Suprapubic skin (tissue), 4 donors: Measurements from ENCODE around the gene IQCB1. TPM values are rescaled to one million over a fixed set of nuclear protein-coding genes. Genes with fewer than 3 reads are reported as not detected.

Experiments used
- DNase-seq, 2 donors: peaks; one replicate each; pipeline ENCODE4 v3.0.0-alpha.2; 2019; ENCODE audit warnings: low spot score in 2 of 2
- H3K27ac ChIP-seq: fragments of 200-600 bp; sonication (generic); one replicate; pipeline ENCODE4 v1.5.1; 2019
- H3K27me3 ChIP-seq: fragments of 200-600 bp; sonication (generic); one replicate; pipeline ENCODE4 v1.5.1; 2019
- H3K36me3 ChIP-seq: fragments of 200-600 bp; sonication (generic); one replicate; pipeline ENCODE4 v1.5.1; 2019
- H3K4me1 ChIP-seq: fragments of 200-600 bp; sonication (generic); one replicate; pipeline ENCODE4 v1.5.1; 2019
- H3K4me3 ChIP-seq: fragments of 200-600 bp; sonication (generic); one replicate; pipeline ENCODE4 v1.5.1; 2019; ENCODE audit warnings: mild to moderate bottlenecking
- H3K9me3 ChIP-seq: fragments of 200-600 bp; sonication (generic); one replicate; pipeline ENCODE4 v1.5.1; 2019
- EP300 ChIP-seq: sonication (generic); formaldehyde crosslinking; IDR thresholded peaks from one replicate; pipeline ENCODE4 v1.6.1; 2017; ENCODE audit warnings: antibody characterized with exemption
- POLR2A ChIP-seq, 2 donors: fragments of 450-650 bp; IDR thresholded peaks; one replicate each; pipeline ENCODE4 v1.6.1; 2017; ENCODE audit warnings: antibody characterized with exemption in 2 of 2, mild to moderate bottlenecking in 2 of 2, moderate library complexity in 2 of 2
- POLR2AphosphoS5 ChIP-seq, 3 donors: sonication (generic); formaldehyde crosslinking; IDR thresholded peaks; one replicate each; pipeline ENCODE4 v1.6.1; 2017; ENCODE audit warnings: antibody characterized with exemption in 3 of 3
- WGBS: methylation state at CpG from one replicate; pipeline ENCODE4 v1.1.5; 2018; 5-methylcytosine and 5-hydroxymethylcytosine counted together
- total RNA-seq, 4 donors: library from RNA; depleted of rRNA; stranded (reverse); fragments of >200 nt; gene quantifications; one replicate each; pipeline ENCODE4 v1.1.0, GENCODE V29; 2016
- TF ChIP-seq, protein P1 (sequence below), 2 donors: fragments of 200-600 bp in 1 of 2; fragments of 450-650 bp in 1 of 2; sonication (generic) in 1 of 2; IDR thresholded peaks; one replicate each; pipeline ENCODE4 v1.5.1; 2016 to 2019; ENCODE audit warnings: antibody characterized with exemption in 2 of 2, mild to moderate bottlenecking in 1 of 2, moderate library complexity in 1 of 2

Gene IQCB1
- total RNA-seq, 4 donors from 2014 or later, result 8.1 to 35.8 (median 15.0) TPM

GRCh38 chr3:121803771-121804320 is 31.0 kb downstream of the IQCB1 start:
- DNase-seq, result no peak
- no peak overlapping the region for H3K4me3 ChIP-seq
- H3K4me1 ChIP-seq, result no peaks in the 10 kb centered on the region
- H3K27ac ChIP-seq, result no peak overlapping the region
- TF ChIP-seq, protein P1, sequence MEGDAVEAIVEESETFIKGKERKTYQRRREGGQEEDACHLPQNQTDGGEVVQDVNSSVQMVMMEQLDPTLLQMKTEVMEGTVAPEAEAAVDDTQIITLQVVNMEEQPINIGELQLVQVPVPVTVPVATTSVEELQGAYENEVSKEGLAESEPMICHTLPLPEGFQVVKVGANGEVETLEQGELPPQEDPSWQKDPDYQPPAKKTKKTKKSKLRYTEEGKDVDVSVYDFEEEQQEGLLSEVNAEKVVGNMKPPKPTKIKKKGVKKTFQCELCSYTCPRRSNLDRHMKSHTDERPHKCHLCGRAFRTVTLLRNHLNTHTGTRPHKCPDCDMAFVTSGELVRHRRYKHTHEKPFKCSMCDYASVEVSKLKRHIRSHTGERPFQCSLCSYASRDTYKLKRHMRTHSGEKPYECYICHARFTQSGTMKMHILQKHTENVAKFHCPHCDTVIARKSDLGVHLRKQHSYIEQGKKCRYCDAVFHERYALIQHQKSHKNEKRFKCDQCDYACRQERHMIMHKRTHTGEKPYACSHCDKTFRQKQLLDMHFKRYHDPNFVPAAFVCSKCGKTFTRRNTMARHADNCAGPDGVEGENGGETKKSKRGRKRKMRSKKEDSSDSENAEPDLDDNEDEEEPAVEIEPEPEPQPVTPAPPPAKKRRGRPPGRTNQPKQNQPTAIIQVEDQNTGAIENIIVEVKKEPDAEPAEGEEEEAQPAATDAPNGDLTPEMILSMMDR (IDR thresholded peaks at IDR 0.05), result no peak
- TF ChIP-seq EP300, result no peak
- no peak for TF ChIP-seq POLR2AphosphoS5 (IDR thresholded peaks at IDR 0.05)
- TF ChIP-seq POLR2A (IDR thresholded peaks at IDR 0.05), result no peak
- H3K9me3 ChIP-seq, result no peaks in the 10 kb centered on the region
- H3K36me3 ChIP-seq, result peaks cover 23% of the 10 kb centered on the region
- WGBS, result 97% methylated on average over 2 of the region's 2 CpGs
- H3K27me3 ChIP-seq, result no peaks in the 10 kb centered on the region

DNA sequence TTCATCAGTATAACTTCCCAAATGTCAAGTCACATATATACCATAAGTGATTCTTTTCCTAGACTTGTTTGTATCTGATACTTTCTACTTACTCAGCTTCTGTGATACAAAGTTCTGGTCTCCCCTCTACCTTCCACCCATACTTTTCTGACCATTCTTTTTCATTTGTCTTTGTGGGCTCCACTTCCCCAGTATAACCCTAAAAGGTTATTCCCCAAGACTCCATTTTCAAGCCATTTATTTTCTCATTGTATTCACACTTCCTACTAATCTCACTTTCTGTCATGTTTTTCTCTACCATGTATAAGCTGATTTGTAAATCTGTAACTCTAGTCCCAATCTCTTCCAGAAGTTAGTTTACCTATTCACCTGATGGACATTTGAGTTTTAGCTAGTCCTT is 34.0 kb downstream of the IQCB1 start:
- no peak overlapping the region for H3K4me3 ChIP-seq
- TF ChIP-seq EP300, result no peak
- TF ChIP-seq, protein P1 (IDR thresholded peaks at IDR 0.05), result no peak
- no peak for TF ChIP-seq POLR2A (IDR thresholded peaks at IDR 0.05)
- TF ChIP-seq POLR2AphosphoS5 (IDR thresholded peaks at IDR 0.05), result no peak
- H3K27ac ChIP-seq, result no peak overlapping the region
- DNase-seq, result no peak
- H3K4me1 ChIP-seq, result no peaks in the 10 kb centered on the region
- H3K9me3 ChIP-seq, result no peaks in the 10 kb centered on the region
- no peaks in the 10 kb centered on the region for H3K27me3 ChIP-seq
- peaks cover 20% of the 10 kb centered on the region for H3K36me3 ChIP-seq

DNA sequence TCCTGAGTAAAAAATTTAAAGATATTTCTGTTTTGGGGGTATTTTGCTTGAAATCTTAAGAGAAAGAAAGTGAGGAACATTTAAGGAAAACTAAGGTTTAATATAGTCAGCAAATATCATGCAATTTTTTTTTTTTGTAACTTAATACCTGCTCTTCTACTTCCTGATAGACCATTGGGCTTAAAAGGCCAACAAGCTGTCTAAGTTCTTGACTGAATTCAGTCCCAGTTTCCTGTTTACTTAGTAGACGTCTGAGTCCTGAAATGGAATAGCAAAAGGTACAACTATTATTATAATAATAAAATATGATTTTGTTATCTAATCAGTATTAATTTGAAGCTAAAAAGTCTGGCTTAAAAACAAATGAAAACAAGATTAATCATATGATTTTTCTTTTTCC is 37.9 kb downstream of the IQCB1 start:
- Histone ChIP-seq H3K27ac (no peak overlapping the region), H3K4me1 (no peaks in the 10 kb centered on the region), H3K9me3 (no peaks in the 10 kb centered on the region), H3K27me3 (no peaks in the 10 kb centered on the region), H3K36me3 (peaks cover 8% of the 10 kb centered on the region), H3K4me3 (no peak overlapping the region)
- 76% methylated on average over 1 of the region's 1 CpG for WGBS
- TF ChIP-seq POLR2AphosphoS5 (IDR thresholded peaks at IDR 0.05) (no peak), POLR2A (IDR thresholded peaks at IDR 0.05) (no peak), EP300 (no peak)
- TF ChIP-seq, protein P1 (IDR thresholded peaks at IDR 0.05), result no peak
- DNase-seq, result no peak

GRCh38 chr3:121794264-121794983 is 40.4 kb downstream of the IQCB1 start:
- Histone ChIP-seq H3K4me1 (no peaks in the 10 kb centered on the region), H3K9me3 (no peaks in the 10 kb centered on the region), H3K36me3 (peaks cover 25% of the 10 kb centered on the region), H3K4me3 (no peak overlapping the region), H3K27me3 (no peaks in the 10 kb centered on the region), H3K27ac (no peak overlapping the region)
- WGBS, result 95% methylated on average over 2 of the region's 2 CpGs
- TF ChIP-seq, protein P1 (IDR thresholded peaks at IDR 0.05), result no peak
- no peak for TF ChIP-seq EP300
- TF ChIP-seq POLR2AphosphoS5 (IDR thresholded peaks at IDR 0.05), result no peak
- TF ChIP-seq POLR2A (IDR thresholded peaks at IDR 0.05), result no peak
- DNase-seq, result no peak

DNA sequence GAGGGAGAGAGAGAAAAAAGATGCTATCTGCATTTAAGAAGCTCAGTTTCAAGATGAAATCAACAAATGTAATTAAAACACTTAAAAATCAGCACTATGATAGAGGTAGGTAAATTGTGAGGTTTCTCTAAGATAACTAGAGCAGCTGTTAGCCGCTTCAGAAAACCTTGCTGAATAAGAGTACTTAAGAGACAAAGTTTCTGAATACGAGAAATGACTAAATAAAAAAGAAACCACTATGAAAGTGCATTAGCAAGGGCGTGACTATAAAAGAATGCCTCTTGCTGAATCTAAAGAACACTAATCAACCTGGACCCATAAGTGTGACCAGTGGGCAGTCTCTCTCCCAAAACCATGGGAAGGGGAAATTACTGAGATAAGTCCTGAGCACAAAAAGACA is 41.8 kb downstream of the IQCB1 start:
- no peak for TF ChIP-seq EP300
- TF ChIP-seq, protein P1 (IDR thresholded peaks at IDR 0.05), result no peak
- no peak for TF ChIP-seq POLR2A (IDR thresholded peaks at IDR 0.05)
- no peak for TF ChIP-seq POLR2AphosphoS5 (IDR thresholded peaks at IDR 0.05)
- no peak for DNase-seq
- Histone ChIP-seq H3K9me3 (no peaks in the 10 kb centered on the region), H3K27me3 (no peaks in the 10 kb centered on the region), H3K27ac (no peak overlapping the region), H3K36me3 (peaks cover 37% of the 10 kb centered on the region), H3K4me1 (no peaks in the 10 kb centered on the region), H3K4me3 (no peak overlapping the region)
- 95% methylated on average over 3 of the region's 3 CpGs for WGBS
